ENCODE data around the gene SIT1.

Gene SIT1

GRCh38 chr9:35662437-35662836 is 11.7 kb upstream of the SIT1 start:
- CTCF ChIA-PET: no interaction called here
- H3K27ac ChIP-seq: peak overlapping the region; percentile 88
- POLR2A ChIA-PET (ENCODE audit: low non-redundant PET): interaction anchor here (1.0 kb wide), 1 partner anchor 54 kb away, joined by 3 read pairs; no protein-coding TSS in a partner anchor
- TF ChIP-seq, protein P1, sequence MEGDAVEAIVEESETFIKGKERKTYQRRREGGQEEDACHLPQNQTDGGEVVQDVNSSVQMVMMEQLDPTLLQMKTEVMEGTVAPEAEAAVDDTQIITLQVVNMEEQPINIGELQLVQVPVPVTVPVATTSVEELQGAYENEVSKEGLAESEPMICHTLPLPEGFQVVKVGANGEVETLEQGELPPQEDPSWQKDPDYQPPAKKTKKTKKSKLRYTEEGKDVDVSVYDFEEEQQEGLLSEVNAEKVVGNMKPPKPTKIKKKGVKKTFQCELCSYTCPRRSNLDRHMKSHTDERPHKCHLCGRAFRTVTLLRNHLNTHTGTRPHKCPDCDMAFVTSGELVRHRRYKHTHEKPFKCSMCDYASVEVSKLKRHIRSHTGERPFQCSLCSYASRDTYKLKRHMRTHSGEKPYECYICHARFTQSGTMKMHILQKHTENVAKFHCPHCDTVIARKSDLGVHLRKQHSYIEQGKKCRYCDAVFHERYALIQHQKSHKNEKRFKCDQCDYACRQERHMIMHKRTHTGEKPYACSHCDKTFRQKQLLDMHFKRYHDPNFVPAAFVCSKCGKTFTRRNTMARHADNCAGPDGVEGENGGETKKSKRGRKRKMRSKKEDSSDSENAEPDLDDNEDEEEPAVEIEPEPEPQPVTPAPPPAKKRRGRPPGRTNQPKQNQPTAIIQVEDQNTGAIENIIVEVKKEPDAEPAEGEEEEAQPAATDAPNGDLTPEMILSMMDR (conservative IDR thresholded peaks at IDR 0.05; ENCODE audit: low read depth): no peak
- DNase-seq (ENCODE audit: low spot score): no peak

DNA sequence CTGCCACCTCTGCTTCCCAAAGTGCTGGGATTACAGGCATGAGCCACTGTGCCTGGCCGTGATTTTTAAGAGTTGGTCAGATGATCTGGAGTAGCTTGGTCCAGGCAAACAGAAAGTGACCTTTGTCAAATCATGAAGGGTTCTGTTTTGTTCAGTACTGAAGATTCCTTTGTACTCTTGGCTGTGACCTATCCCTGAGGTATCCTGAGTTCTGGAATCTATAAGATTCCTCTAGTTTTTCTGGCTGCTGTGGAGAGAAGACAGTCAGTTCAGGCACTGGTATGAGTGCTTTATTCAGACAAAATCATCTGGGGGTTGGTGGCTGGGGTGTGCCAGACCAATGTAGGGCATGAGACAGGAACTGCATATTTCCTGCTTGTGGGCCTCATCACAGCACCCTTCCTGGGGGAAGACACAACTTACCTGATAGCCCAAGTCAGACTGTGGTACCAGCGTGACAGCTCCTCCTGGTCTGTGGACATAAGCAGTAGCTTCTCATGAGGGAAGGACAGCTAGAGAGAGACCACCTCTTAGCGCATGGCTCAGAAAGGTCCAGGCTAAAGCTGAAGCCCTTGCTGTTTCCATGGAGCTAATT is 11.1 kb upstream of the SIT1 start:
- POLR2A ChIA-PET (ENCODE audit: low non-redundant PET): interaction anchor here (1.0 to 1.1 kb wide), 2 partner anchors 54 to 68 kb away, joined by 3 read pairs; no protein-coding TSS in a partner anchor
- CTCF ChIA-PET: interaction anchor here (0.6 to 1.1 kb wide), 5 partner anchors 74 to 172 kb away, joined by 3 to 10 read pairs (median 4); no protein-coding TSS in a partner anchor
- no peak for DNase-seq (ENCODE audit: low spot score)
- TF ChIP-seq, protein P1 (conservative IDR thresholded peaks at IDR 0.05; ENCODE audit: low read depth): no peak
- H3K27ac ChIP-seq: peak overlapping the region; percentile 88

GRCh38 chr9:35660966-35661415 is 10.3 kb upstream of the SIT1 start:
- CTCF ChIA-PET: interaction anchor here (0.6 to 1.2 kb wide), 7 partner anchors 15 to 347 kb away, joined by 3 to 10 read pairs (median 4); no protein-coding TSS in a partner anchor
- TF ChIP-seq, protein P1 (conservative IDR thresholded peaks at IDR 0.05; ENCODE audit: low read depth): peak; percentile 54
- POLR2A ChIA-PET (ENCODE audit: low non-redundant PET): interaction anchor here (0.7 to 1.1 kb wide), 3 partner anchors 28 to 69 kb away, joined by 3 read pairs; partner anchors contain the start of gene TPM2
- DNase-seq (ENCODE audit: low spot score): no peak
- H3K27ac ChIP-seq: peak overlapping the region; percentile 60

GRCh38 chr9:35659340-35659739 is 8.6 kb upstream of the SIT1 start:
- POLR2A ChIA-PET (ENCODE audit: low non-redundant PET): no interaction called here
- CTCF ChIA-PET: interaction anchor here (0.7 to 2.9 kb wide), 5 partner anchors 12 to 78 kb away, joined by 3 to 21 read pairs (median 7); partner anchors contain the start of genes CREB3 and TLN1
- DNase-seq (ENCODE audit: low spot score): no peak
- H3K27ac ChIP-seq: peak overlapping the region; percentile 60
- TF ChIP-seq, protein P1 (conservative IDR thresholded peaks at IDR 0.05; ENCODE audit: low read depth): no peak

DNA sequence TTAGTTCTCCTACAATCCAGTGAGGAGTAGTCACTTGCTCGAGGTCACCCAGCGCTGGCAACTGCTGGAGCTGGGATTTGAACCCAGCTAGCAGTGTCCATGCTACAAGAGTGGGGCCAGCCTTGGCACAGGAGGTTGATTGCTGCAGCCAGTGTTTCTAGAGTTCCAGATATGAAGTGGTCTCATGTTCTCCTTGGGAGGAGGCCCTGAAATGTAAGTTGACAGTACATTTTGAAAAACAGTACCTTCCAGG is 8.2 kb upstream of the SIT1 start:
- TF ChIP-seq, protein P1 (conservative IDR thresholded peaks at IDR 0.05; ENCODE audit: low read depth): no peak
- H3K27ac ChIP-seq: peak overlapping the region; percentile 92
- ChIA-PET POLR2A (ENCODE audit: low non-redundant PET) (no interaction called here), CTCF (interaction anchor here (0.7 to 2.9 kb wide), 6 partner anchors 12 to 78 kb away, joined by 3 to 21 read pairs (median 8); partner anchors contain the start of genes CREB3 and TLN1)
- no peak for DNase-seq (ENCODE audit: low spot score)

GRCh38 chr9:35658137-35658967 is 7.6 kb upstream of the SIT1 start, which contains the start of gene CCDC107:
Gene CCDC107, plus strand, starts transcription at chr9:35658292. Its CDS starts 88 bp downstream, at chr9:35658380.
- TF ChIP-seq, protein P1 (conservative IDR thresholded peaks at IDR 0.05; ENCODE audit: low read depth): peak; percentile 86
- ChIA-PET POLR2A (ENCODE audit: low non-redundant PET) (interaction anchor here (1.2 kb wide), 1 partner anchor 53 kb away, joined by 3 read pairs; the partner anchor contains the start of gene TESK1), CTCF (interaction anchor here (0.6 to 2.9 kb wide), 14 partner anchors 9 to 241 kb away, joined by 3 to 21 read pairs (median 4); partner anchors contain the start of genes CREB3, TLN1 and TPM2)
- H3K27ac ChIP-seq: peak within 1 kb of the TSS; percentile 92
- DNase-seq (ENCODE audit: low spot score): peak; percentile 98
